22Rv1 (cell line): Measurements from ENCODE around the gene CCDC63.

Experiments used
- H3K27ac ChIP-seq: fragments of 450-650 bp; 2 replicates; pipeline ENCODE4 v1.5.1; 2017
- ZFX ChIP-seq: fragments of 450-650 bp; IDR thresholded peaks from 2 replicates; pipeline ENCODE4 v1.6.1; 2017; ENCODE audit warnings: antibody characterized with exemption, borderline replicate concordance
- TF ChIP-seq, protein P1 (sequence below): fragments of 450-650 bp; IDR thresholded peaks from 2 replicates; pipeline ENCODE4 v1.5.1; 2017; ENCODE audit warnings: mild to moderate bottlenecking

Gene CCDC63

DNA sequence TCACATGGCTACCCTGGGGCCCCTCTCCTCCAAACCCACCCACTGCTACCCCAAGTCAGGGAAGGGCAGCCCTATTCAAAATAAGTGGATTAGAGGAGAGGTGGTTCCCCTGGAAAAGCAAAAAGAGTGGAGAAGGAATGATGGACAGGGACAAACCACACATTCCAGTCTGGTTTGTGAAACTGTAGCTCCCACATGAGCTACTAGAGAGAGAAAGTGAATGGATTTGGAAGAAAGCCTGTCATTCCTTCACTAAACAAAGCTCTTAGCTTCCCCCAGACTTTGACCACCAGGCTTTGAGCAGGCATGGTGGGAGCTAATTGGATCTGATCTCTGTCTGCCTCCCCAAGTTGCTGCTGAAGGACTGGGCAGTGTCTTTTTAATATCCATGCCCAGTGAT lies 28.0 kb downstream of the CCDC63 start:
- no peak overlapping the region for H3K27ac ChIP-seq
- TF ChIP-seq, protein P1, sequence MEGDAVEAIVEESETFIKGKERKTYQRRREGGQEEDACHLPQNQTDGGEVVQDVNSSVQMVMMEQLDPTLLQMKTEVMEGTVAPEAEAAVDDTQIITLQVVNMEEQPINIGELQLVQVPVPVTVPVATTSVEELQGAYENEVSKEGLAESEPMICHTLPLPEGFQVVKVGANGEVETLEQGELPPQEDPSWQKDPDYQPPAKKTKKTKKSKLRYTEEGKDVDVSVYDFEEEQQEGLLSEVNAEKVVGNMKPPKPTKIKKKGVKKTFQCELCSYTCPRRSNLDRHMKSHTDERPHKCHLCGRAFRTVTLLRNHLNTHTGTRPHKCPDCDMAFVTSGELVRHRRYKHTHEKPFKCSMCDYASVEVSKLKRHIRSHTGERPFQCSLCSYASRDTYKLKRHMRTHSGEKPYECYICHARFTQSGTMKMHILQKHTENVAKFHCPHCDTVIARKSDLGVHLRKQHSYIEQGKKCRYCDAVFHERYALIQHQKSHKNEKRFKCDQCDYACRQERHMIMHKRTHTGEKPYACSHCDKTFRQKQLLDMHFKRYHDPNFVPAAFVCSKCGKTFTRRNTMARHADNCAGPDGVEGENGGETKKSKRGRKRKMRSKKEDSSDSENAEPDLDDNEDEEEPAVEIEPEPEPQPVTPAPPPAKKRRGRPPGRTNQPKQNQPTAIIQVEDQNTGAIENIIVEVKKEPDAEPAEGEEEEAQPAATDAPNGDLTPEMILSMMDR, result no peak
- TF ChIP-seq ZFX, result no peak

DNA sequence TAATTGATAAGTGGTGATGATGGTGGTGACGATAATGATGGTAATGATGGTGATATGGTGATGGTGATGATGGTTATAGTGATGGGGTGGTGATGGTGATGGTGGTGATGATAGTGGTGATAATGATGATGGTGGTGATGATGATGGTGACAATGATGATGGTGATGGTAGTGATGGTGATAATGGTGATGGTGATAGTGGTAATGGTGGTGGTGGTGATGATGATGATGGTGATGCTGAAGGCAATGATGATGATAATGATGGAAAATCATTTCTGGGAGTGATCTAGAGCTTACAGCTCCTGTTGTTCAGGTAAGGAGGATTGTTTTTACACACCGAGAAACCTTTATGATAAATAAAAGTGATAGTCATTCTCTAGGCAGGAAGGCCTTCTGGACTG lies 33.9 kb downstream of the CCDC63 start:
- no peak overlapping the region for H3K27ac ChIP-seq
- TF ChIP-seq ZFX, result no peak
- TF ChIP-seq, protein P1, result no peak

DNA sequence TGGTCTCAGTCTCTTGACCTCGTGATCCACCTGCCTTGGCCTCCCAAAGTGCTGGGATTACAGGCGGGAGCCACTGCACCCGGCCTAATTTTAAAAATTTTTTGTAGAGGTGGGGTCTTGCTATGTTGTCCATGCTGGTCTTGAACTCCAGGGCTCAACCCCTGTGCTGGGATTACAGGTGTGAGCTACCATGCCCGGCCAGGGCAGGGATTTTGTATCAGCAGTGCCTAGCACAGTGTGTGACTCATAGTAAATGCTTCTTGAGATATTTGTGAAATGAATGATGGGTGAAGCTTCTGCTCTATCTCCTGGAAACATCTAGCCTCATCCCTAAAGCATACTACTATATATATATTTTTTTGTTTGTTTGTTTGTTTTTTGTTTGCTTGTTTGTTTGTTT lies 36.5 kb downstream of the CCDC63 start:
- TF ChIP-seq, protein P1, result no peak
- TF ChIP-seq ZFX, result no peak
- no peak overlapping the region for H3K27ac ChIP-seq

DNA sequence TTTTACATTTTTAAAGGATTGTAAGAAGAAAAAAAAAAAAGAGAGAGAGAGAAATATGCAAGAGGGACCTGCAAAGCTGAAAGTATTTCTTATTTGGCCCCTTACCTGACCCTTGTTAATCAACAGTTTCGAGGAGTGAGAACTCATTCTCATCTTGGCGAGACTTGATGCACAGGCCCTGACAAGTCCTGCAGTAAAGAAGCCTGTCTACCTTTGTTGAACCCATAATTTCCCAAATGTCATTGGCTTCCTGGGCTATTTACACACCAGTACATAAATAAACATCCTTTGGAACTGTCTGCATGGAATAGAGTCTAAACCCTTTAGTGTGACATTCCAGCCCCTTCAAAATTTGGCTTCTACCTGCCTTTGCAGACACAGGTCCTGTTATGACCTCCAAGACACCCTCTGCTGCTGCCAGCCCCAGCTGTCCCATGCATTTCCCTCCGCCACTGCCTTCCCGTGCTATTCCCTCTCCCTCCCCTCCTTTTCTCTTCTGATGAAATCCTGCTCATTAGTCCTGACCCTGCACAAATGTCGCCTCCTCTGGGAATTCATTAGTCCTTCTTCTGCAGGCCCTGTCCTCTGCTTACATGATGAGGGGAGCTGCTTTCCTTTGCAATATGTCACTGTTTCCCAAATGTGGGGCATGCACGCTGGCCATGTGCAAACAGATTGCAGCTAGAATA lies 38.5 kb downstream of the CCDC63 start:
- TF ChIP-seq, protein P1, result no peak
- no peak for TF ChIP-seq ZFX

DNA sequence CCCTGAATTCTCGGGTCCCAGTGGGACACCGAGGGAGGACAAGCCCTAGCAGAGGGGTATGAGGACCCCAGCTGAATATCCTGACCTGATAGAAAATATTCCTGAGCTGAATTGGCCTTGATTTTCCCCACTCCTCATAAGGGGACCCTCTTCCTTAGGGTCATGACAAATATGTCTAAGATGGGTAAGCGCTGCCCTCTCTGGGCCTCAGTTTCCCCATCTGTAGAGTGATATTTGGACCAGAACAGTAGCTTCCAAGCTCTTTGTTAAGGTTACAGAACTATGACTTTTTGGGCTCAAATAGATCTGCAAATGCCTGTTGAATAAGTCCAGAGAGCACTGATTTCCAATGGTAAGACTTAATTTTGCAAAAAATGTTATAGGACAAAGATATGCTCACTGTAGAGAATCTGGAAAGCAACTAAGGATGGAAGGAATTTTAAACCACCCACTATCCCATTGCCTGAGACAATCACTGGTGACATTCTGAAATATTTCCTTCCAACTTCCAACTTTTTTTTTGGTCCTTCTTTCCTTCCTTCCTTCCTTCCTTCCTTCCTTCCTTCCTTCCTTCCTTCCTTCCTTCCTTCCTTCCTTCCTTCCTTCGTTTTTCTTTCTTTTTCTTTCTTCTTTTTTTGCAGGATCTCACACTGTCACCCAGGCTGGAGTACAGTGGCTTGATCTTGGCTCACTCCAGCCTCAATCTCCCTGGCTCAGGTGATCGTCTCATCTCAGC lies 41.6 kb downstream of the CCDC63 start:
- H3K27ac ChIP-seq, result no peak overlapping the region
- TF ChIP-seq, protein P1, result no peak; the same call in none of the 2 replicates
- no peak for TF ChIP-seq ZFX

More for the DNA sequence above, 38.5 kb downstream of the CCDC63 start:
- no peak overlapping the region for H3K27ac ChIP-seq

DNA sequence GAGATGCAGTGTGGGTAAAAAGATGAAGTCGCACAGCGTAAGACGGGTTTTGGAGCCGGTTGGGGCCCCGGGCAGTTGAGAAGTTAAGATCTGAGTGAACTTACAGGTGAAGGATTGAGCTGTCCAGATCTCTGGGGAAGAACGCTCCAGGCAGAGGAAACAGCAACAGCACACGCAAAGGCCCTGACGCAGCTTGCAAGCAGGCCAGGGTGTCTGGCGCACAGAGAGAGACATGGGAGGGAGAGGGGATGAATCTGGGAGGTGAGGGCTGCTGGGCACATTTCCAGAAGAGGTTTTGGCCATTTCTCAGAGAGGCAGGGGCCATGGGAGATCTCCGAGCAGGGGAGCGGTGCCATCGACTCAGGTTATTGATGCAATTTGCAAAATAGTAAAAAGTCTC lies 42.6 kb downstream of the CCDC63 start:
- H3K27ac ChIP-seq, result no peak overlapping the region

More for the DNA sequence above, 42.6 kb downstream of the CCDC63 start:
- TF ChIP-seq ZFX, result no peak
- TF ChIP-seq, protein P1, result no peak
